Amniotic stem cell (primary cell): ENCODE results near the gene IDH2.

Experiments
- DNase-seq: peaks from one replicate; lab custom pipeline; 2025; lab: John Stamatoyannopoulos, UW

Gene IDH2

DNA sequence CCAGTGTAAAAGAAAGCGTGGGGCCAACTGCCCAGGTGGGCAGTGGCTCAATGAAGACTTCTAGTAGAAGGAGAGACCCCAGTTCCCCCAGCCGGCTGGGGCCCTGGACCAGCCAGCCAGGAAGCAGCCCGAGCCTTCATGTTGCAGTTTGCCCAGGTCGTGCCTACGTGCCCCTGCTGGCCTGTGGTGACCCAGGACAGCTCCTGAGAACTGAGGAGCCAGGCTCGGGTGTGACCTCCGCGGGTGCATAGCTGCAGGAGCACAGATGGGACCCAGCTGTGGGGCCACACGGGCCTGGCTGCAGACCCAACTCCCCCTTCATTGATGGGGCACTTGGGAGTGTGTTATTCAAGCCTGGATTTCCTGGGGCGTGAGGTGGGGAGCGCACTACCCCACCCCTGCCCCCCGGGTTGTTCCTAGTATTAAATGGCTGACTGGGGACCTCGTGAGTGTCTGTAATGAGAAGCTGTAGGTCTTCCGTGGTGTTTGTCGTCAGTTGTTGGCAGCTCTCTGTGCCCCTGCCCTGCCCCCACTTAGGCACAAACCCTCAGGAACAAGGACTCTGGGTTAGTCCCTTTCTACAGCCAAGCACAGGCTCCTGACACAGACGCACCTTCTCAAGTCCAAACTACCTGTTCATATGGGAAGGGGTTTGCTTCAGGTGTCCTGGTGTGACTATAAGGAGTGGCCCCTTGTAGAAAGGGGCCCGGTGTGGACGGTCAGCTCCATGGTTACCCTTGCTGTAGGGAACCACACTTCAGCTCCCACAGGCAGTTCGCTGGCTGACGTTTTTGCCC is 39.1 kb downstream of the IDH2 start:
- DNase-seq = no peak

DNA sequence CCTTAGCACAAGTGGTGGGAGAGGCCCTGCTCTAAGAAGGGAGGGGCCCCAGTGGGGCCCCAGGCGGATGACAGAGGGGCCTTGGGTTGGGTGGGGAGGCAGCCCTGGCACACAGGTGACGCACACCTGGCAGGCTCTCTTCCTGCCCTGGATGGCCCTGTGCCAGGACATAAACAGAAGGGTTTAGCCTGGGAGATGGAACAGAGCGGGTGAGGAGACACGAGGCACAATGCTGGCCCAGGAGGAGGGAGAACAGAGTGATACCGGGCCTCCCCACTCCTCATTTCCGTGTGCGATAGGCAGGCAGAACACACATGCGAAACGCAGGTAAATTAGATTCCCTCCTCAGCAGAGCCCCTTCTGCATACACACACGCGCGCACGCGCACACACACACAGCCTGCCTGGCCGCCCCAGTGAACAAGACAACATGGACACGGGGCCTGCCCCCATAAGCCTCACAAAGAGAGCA is 39.8 kb downstream of the IDH2 start:
- DNase-seq = no peak

DNA sequence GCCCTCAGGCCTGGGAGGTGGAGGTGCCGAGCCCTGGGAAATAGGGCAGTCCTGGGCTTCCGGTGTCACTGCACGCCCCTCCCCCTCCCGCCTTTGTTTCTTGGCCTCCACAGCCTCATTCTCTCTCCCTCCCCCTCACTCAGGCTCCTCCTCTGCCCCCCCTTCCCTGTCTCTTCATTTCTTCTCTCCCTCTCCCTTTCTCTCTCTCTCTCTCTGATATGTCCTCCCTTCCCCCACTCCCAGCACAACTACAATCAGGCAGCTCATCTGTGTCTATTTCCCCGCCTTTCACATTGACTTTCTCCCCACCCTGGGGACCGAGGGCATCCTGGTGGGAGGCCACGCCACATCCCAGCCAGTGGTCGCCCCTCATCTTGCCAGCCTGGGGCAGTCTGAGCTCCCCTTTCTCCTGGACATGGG is 40.2 kb downstream of the IDH2 start:
- DNase-seq = no peak

DNA sequence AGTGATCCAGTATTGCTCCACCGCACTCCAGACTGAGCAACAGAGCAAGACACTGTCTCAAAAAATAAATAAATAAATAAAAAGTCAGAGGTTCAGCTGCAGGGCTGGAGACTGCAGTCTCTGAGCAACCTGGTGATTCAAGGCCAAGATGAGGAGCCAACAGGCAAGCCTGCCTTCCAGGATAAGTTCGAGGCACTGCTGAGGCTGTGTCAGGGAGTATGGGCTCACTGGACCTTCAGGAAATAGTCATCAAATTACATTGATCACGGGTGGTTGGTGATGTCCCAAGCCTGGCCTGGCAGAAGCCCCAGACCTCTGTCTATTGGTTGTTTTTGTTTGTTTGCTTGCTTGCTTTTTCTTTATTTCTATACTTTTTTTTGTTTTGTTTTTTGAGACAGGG is 41.5 kb downstream of the IDH2 start:
- DNase-seq = no peak

DNA sequence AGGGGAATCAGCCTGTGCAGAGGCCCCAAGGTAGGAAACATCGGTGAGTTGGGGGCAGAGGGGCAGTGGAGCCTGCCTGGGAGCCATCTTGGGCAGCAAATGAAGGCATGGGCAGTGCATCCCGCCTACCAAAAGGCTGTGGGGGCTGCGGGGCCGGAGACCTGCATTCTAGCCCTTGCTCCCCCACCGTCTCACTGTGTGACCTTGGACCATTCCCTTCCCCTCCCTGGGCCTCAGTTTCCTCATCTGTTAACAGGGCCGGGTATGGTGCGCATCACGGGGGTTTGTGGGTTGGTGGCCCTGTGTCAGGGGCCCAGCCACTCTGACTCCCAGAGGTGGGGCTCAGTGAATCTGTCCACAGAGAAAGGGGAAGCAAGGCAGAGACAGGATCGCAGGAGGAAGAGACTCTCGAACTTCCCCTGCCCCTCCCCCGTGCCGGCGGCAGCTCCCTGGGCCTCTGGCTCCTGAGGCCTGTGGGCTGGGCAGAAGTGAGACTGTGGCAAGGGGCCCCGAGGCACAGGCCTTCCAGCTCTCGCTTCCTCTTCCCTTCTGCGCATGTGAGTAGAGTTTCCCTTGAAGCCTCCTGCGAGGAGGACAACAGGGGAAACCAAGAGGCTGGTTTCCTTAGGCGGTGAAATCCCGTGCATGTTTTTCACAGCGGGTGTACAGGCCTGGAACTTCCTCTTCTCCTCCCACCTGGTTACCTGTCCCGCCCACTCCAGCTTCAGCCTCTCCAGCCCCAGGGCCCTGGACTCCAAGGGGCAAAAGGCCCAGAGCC is 42.9 kb downstream of the IDH2 start:
- no peak for DNase-seq

DNA sequence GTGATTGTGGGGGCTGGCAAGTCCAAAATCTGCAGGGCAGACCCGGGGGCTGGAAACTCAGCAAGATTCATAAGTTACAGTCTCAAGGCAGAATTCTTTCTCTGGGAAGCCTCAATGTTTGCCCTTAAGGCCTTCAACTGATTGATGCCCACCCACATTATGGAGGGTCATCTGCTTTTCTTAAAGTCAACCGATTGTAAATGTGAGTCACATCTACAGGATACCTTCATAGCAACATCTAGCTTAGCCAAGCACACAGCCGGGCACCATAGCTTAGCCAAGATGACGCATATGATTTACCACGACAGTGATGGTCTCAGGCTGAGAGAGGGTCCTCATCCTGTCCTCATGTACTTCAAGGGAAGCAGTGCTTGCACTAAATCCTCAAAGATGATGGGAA is 43.5 kb downstream of the IDH2 start:
- no peak for DNase-seq

GRCh38 chr15:90058308-90058707 is 44.0 kb downstream of the IDH2 start:
- no peak for DNase-seq

DNA sequence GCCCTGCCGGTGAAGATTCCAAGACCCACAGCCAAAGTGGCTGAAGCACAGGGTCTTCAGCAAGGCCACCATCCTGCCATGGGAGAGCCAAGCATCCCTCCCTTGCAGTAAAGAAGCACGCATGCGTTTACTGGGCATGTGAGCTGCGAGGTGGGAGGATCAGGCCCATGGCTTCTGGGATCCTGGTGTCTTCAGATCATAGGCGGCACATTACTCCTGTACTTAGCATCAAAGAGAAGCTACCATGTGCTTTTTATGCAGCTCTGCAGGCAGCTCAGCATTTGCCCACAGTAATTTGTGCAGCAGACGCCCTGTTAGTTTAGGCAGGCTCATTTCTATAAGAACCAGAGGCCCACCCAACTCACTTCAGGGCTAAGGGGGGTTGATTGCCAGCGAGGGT is 45.7 kb downstream of the IDH2 start:
- DNase-seq = no peak

DNA sequence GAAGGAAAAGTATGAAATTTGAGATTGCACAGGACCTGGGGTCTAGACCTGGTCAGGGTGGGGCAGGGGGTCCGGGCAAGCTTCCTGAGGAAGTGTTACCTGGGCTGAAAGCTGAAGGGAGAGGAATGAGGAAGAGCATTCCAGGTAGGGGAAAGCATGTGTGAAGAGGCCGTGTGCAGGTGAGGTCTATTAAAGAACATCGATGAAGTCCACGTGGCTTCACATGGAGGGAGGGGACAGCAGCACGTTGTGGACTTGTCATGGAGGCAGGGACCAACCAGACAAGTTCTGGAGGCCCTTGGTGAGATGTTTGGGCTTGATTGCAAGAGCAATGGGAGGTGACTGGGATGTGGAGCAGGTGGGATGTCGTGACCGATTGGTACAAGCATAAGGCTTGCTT is 47.1 kb downstream of the IDH2 start:
- DNase-seq = no peak

DNA sequence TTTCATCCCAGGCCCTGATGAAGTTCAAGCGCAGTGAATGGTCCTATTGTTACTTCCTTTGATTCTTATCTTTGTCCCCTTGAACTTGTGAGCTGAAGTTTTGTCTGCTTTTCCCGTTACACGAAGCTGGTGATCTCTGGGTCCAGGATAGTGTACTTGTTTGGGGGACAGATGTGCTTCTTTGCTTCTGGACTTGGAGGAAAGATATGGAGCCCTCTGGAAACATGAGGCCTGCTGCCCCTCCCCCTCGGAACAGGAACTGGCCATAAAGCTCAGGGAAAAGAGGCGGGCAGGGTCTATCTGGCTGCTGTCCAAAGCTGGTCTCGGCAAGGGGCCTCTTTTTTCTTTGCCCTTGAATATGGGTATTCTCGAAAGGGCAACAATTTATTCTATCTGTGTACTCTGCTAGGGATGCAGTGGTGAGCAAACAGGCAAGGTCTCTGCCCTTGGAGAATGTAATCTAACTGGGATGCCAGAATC is 47.6 kb downstream of the IDH2 start:
- DNase-seq = no peak

GRCh38 chr15:90053685-90054466 is 48.4 kb downstream of the IDH2 start:
- no peak for DNase-seq

DNA sequence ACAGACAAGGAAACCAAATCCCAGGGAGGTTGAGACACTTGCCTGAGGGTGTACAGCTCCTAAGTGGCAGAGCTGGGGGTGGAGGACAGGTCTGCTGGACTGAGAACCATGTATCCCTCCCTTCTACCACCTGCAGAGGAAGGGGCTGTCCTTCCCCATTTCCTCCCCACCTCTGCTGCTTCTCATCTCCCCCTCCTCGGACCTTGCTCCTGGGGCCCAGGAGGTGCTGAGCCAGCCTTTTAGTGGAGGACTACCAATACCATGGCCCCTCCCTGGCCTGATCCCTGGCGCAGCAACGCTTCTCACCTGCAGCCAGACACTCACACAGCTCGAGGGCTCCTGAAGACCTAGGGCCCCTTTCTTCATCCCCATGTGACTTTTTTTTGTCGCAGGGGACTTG is 50.4 kb downstream of the IDH2 start:
- DNase-seq = no peak

- DNase-seq = no peak
Observed at GRCh38 chr15:90049666-90050604, 52.3 kb downstream of the IDH2 start.

DNA sequence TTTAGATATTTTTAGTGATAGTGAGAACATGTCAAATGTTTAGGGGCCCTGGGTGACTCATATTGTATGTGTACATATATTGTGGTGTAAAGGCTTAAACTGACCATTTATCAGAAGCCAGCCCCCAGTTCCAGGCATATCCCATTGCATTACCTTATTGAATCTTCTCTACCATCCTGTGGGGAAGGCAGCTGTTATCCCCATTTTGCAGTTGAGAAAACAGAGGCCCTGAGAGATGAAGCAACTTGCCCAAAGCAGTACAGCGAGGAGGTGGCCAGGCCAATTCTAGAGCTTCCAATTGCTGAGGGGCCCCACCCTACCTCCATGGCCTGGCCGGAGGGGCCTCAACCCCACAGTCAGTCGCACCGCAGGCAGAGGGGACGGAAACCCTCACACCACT is 53.2 kb downstream of the IDH2 start:
- no peak for DNase-seq

DNA sequence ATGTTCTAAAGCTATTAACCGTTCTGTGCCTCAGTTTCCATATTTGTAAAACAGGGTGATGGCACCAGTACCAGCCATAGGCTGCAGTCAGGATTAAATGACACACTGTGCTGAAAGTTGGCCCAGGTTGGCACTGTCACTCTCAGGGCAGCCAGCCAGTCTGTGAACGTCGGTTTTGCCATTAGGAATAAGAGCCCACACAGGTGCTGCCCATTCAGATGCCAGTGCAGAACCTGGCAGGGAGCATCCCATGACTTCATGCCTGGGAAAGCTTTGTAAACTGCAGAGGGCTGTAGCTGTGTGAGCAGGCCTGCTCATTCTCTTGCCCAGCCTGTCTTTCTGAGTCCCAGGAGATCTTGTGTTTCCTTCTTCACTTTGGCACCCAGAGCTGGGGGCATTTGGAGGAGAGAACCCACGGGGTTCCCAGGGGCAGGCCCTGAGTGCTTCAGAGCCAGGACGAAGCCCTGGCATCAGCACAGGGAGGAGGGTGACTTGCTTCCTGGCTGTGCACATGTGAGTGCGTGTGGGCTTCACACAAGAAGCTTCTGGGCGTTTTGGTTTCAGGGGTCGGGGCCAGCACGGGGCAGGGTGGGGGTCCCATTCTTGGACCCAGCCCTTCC is 54.2 kb downstream of the IDH2 start:
- no peak for DNase-seq

GRCh38 chr15:90046911-90047392 is 55.3 kb downstream of the IDH2 start:
- DNase-seq = no peak

DNA sequence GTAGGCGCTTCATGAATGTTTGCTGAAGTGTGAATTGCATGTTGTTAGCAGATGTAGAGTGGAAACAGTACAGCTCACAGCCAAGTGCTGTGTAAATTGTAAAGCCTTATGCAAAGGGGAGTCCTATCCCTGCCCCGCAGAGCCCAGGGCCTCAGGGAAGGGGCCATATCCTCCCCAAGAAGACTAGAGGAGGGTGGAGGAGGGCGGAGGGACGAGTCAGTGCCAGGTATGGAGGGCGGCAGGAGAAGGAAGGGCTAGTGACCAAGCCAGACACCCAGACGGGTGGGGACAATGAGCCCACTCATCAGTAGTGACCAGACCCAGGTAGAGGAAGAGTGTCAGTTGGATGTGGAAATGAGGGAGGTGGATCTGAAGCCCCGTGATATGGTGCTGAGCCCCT is 56.0 kb downstream of the IDH2 start:
- DNase-seq = no peak

- no peak for DNase-seq
Observed at GRCh38 chr15:90044916-90045371, 57.3 kb downstream of the IDH2 start.

- DNase-seq = no peak
Observed at GRCh38 chr15:90044191-90044590, 58.1 kb downstream of the IDH2 start.

DNA sequence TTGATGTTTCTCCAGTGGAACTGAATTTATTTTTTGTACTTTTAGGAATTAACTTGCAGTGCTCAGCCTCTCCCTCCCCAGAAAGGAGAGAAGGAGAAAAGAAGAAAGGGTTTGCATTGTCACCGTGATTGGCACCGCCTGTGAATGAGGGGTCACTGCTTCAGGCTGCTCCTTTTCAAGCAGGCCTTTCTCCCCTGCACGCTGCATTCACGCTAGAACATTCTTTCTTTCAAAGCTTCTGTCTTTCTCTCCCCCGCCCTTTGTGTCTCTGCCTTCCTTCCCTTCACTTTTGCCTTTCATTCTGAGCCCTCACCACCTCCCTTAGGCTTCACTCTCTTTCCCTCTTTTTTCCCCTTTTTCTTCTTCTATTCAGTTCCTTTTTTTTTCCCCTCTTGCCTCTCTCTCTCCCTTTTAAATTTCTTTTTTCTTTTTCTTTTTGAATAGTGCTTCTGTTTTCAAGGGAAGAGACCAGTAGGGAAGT is 58.7 kb downstream of the IDH2 start:
- DNase-seq = no peak
